Suprapubic skin (tissue), 4 donors: ENCODE results near the gene CADM1. TPM values are rescaled to one million over a fixed set of nuclear protein-coding genes. Genes with fewer than 3 reads are reported as not detected.

Experiments
- DNase-seq, 2 donors: peaks; one replicate each; pipeline ENCODE4 v3.0.0-alpha.2; 2019; ENCODE audit warnings: low spot score in 2 of 2
- H3K27ac ChIP-seq: fragments of 200-600 bp; sonication (generic); one replicate; pipeline ENCODE4 v1.5.1; 2019
- H3K27me3 ChIP-seq: fragments of 200-600 bp; sonication (generic); one replicate; pipeline ENCODE4 v1.5.1; 2019
- H3K36me3 ChIP-seq: fragments of 200-600 bp; sonication (generic); one replicate; pipeline ENCODE4 v1.5.1; 2019
- H3K4me1 ChIP-seq: fragments of 200-600 bp; sonication (generic); one replicate; pipeline ENCODE4 v1.5.1; 2019
- H3K4me3 ChIP-seq: fragments of 200-600 bp; sonication (generic); one replicate; pipeline ENCODE4 v1.5.1; 2019; ENCODE audit warnings: mild to moderate bottlenecking
- H3K9me3 ChIP-seq: fragments of 200-600 bp; sonication (generic); one replicate; pipeline ENCODE4 v1.5.1; 2019
- CTCF ChIP-seq, 2 donors: fragments of 200-600 bp in 1 of 2; fragments of 450-650 bp in 1 of 2; sonication (generic) in 1 of 2; IDR thresholded peaks; one replicate each; pipeline ENCODE4 v1.5.1; 2016 to 2019; ENCODE audit warnings: antibody characterized with exemption in 2 of 2, mild to moderate bottlenecking in 1 of 2, moderate library complexity in 1 of 2
- EP300 ChIP-seq: sonication (generic); formaldehyde crosslinking; IDR thresholded peaks from one replicate; pipeline ENCODE4 v1.6.1; 2017; ENCODE audit warnings: antibody characterized with exemption
- POLR2A ChIP-seq, 2 donors: fragments of 450-650 bp; IDR thresholded peaks; one replicate each; pipeline ENCODE4 v1.6.1; 2017; ENCODE audit warnings: antibody characterized with exemption in 2 of 2, mild to moderate bottlenecking in 2 of 2, moderate library complexity in 2 of 2
- POLR2AphosphoS5 ChIP-seq, 3 donors: sonication (generic); formaldehyde crosslinking; IDR thresholded peaks; one replicate each; pipeline ENCODE4 v1.6.1; 2017; ENCODE audit warnings: antibody characterized with exemption in 3 of 3
- WGBS: methylation state at CpG from one replicate; pipeline ENCODE4 v1.1.5; 2018; 5-methylcytosine and 5-hydroxymethylcytosine counted together
- total RNA-seq, 4 donors: library from RNA; depleted of rRNA; stranded (reverse); fragments of >200 nt; gene quantifications; one replicate each; pipeline ENCODE4 v1.1.0, GENCODE V29; 2016

Gene CADM1
- total RNA-seq, 4 donors from 2014 or later, result 13.3 to 26.2 (median 15.3) TPM

GRCh38 chr11:115244758-115245157 is 259.5 kb downstream of the CADM1 start:
- H3K4me3 ChIP-seq, result no peak overlapping the region
- no peak for TF ChIP-seq CTCF (IDR thresholded peaks at IDR 0.05)
- TF ChIP-seq POLR2A (IDR thresholded peaks at IDR 0.05), result no peak
- TF ChIP-seq EP300, result no peak
- TF ChIP-seq POLR2AphosphoS5 (IDR thresholded peaks at IDR 0.05), result no peak
- no peak overlapping the region for H3K27ac ChIP-seq
- no peaks in the 10 kb centered on the region for H3K27me3 ChIP-seq
- H3K4me1 ChIP-seq, result no peaks in the 10 kb centered on the region
- no peaks in the 10 kb centered on the region for H3K9me3 ChIP-seq
- WGBS, result 72% methylated on average over 7 of the region's 7 CpGs
- H3K36me3 ChIP-seq, result no peaks in the 10 kb centered on the region
- no peak for DNase-seq

DNA sequence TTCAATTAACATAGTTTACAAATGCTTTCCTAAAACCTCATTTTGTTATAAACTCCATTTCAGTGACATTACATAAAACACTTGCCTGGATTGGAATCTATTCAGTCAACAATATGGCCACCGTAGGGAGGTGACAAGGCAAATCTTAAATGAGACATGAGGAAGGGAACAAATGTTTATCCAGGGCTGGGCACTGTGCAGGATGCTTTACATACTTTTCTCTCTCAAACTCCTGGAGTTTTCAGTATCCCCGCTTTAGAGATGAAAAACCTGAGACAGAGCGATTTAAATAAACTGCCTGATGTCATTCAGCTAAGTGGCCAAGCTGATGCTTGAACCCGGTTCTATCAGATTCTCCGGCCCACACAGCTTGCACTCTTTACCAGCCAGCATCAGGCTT is 259.9 kb downstream of the CADM1 start:
- WGBS, result 82% methylated on average over 5 of the region's 5 CpGs
- Histone ChIP-seq H3K27me3 (no peaks in the 10 kb centered on the region), H3K4me1 (no peaks in the 10 kb centered on the region), H3K9me3 (no peaks in the 10 kb centered on the region), H3K36me3 (no peaks in the 10 kb centered on the region), H3K27ac (no peak overlapping the region), H3K4me3 (no peak overlapping the region)
- DNase-seq, result no peak
- TF ChIP-seq EP300 (no peak), POLR2AphosphoS5 (IDR thresholded peaks at IDR 0.05) (no peak), CTCF (IDR thresholded peaks at IDR 0.05) (no peak), POLR2A (IDR thresholded peaks at IDR 0.05) (no peak)

GRCh38 chr11:115242982-115243381 is 261.2 kb downstream of the CADM1 start:
- 96% methylated on average over 1 of the region's 1 CpG for WGBS
- Histone ChIP-seq H3K27me3 (no peaks in the 10 kb centered on the region), H3K36me3 (no peaks in the 10 kb centered on the region), H3K4me1 (no peaks in the 10 kb centered on the region), H3K9me3 (no peaks in the 10 kb centered on the region), H3K27ac (no peak overlapping the region), H3K4me3 (no peak overlapping the region)
- DNase-seq, result no peak
- no peak for TF ChIP-seq EP300
- no peak for TF ChIP-seq POLR2AphosphoS5 (IDR thresholded peaks at IDR 0.05)
- no peak for TF ChIP-seq CTCF (IDR thresholded peaks at IDR 0.05)
- no peak for TF ChIP-seq POLR2A (IDR thresholded peaks at IDR 0.05)

- Histone ChIP-seq H3K36me3 (no peaks in the 10 kb centered on the region), H3K4me1 (no peaks in the 10 kb centered on the region), H3K4me3 (no peak overlapping the region), H3K9me3 (no peaks in the 10 kb centered on the region), H3K27me3 (no peaks in the 10 kb centered on the region), H3K27ac (no peak overlapping the region)
- TF ChIP-seq EP300, result no peak
- 95% methylated on average over 4 of the region's 4 CpGs for WGBS
- no peak for DNase-seq
These were observed 262.3 kb downstream of the CADM1 start for GRCh38 chr11:115241899-115242298.

GRCh38 chr11:115238791-115239190 is 265.4 kb downstream of the CADM1 start:
- H3K27me3 ChIP-seq, result no peaks in the 10 kb centered on the region
- no peak for DNase-seq
- TF ChIP-seq CTCF (IDR thresholded peaks at IDR 0.05) (no peak), EP300 (no peak), POLR2AphosphoS5 (IDR thresholded peaks at IDR 0.05) (no peak), POLR2A (IDR thresholded peaks at IDR 0.05) (no peak)
- H3K4me1 ChIP-seq, result no peaks in the 10 kb centered on the region
- no peaks in the 10 kb centered on the region for H3K9me3 ChIP-seq
- H3K27ac ChIP-seq, result no peak overlapping the region
- 72% methylated on average over 2 of the region's 2 CpGs for WGBS
- H3K36me3 ChIP-seq, result no peaks in the 10 kb centered on the region
- H3K4me3 ChIP-seq, result no peak overlapping the region

- no peak for DNase-seq
- H3K27me3 ChIP-seq, result no peaks in the 10 kb centered on the region
- no peak overlapping the region for H3K4me3 ChIP-seq
- H3K4me1 ChIP-seq, result no peaks in the 10 kb centered on the region
- no peaks in the 10 kb centered on the region for H3K9me3 ChIP-seq
- H3K27ac ChIP-seq, result no peak overlapping the region
- 75% methylated on average over 4 of the region's 4 CpGs for WGBS
- no peaks in the 10 kb centered on the region for H3K36me3 ChIP-seq
- TF ChIP-seq EP300, result no peak
- no peak for TF ChIP-seq POLR2AphosphoS5 (IDR thresholded peaks at IDR 0.05)
- TF ChIP-seq POLR2A (IDR thresholded peaks at IDR 0.05), result no peak
- no peak for TF ChIP-seq CTCF (IDR thresholded peaks at IDR 0.05)
These were observed 266.1 kb downstream of the CADM1 start for GRCh38 chr11:115238086-115238485.
